Anterior cingulate cortex (tissue), 58 donors: ENCODE data around the gene MEA1.
"Not testable (repeated sequence)": the region's sequence is repeated elsewhere in the genome, so short reads cannot be mapped to it uniquely, and the experiment has no call there.

Experiments
- DNase-seq, 58 donors: peaks; one replicate each; lab custom pipeline; 2025; lab: John Stamatoyannopoulos, UW

MEA1 gene

GRCh38 chr6:43013843-43014433, at the start of gene MEA1, which contains the start of gene KLHDC3:
MEA1 (minus strand) TSS chr6:43013946; CDS start chr6:43013813, 133 bp downstream.
KLHDC3 (plus strand) TSS chr6:43014249; CDS start chr6:43017193, 2,944 bp downstream.
- peak; percentile 83 to 100 (median 99) for DNase-seq

- DNase-seq, result no peak
Observed at GRCh38 chr6:43062818-43063217, 49.1 kb upstream of the MEA1 start.

GRCh38 chr6:43061861-43062260, 48.1 kb upstream of the MEA1 start:
- DNase-seq, result no peak

DNA sequence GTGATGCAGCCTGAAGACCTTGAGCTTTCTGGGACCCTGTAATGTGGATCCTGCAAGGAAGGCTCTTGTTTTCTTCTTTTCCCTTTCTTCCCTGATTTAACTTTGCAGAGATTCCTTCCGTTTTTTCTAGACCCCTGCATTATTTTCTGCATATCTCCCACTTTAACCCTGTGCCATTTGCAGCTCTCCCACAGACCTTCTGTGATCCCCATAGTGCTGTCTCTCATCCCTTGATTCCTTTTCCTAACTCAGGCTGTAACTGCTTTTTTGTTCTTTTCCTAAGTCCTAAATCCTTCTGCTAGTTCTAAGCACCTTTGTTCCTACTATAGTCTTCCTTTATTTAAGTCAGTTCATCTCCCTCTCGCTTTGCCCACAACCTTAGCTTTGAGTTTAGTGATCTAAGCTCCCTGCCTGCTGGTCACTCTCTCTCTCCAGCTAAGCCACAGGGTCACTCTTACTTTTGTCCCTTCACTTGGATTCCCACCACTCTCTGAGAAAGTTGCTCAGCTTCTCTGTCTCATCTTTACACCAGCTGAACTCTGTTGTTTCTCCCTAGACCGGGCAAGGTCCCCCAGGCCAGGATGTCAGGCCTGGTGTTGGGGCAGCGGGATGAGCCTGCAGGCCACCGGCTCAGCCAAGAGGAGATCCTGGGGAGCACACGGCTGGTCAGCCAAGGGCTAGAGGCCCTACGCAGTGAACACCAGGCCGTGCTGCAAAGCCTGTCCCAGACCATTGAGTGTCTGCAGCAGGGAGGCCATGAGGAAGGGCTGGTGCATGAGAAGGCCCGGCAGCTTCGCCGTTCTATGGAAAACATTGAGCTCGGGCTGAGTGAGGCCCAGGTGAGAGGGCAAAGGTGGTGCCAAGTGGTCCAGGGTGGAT, 47.2 kb upstream of the MEA1 start:
- DNase-seq, result no peak

- no peak for DNase-seq
Observed at GRCh38 chr6:43060034-43060754, 46.4 kb upstream of the MEA1 start.

DNA sequence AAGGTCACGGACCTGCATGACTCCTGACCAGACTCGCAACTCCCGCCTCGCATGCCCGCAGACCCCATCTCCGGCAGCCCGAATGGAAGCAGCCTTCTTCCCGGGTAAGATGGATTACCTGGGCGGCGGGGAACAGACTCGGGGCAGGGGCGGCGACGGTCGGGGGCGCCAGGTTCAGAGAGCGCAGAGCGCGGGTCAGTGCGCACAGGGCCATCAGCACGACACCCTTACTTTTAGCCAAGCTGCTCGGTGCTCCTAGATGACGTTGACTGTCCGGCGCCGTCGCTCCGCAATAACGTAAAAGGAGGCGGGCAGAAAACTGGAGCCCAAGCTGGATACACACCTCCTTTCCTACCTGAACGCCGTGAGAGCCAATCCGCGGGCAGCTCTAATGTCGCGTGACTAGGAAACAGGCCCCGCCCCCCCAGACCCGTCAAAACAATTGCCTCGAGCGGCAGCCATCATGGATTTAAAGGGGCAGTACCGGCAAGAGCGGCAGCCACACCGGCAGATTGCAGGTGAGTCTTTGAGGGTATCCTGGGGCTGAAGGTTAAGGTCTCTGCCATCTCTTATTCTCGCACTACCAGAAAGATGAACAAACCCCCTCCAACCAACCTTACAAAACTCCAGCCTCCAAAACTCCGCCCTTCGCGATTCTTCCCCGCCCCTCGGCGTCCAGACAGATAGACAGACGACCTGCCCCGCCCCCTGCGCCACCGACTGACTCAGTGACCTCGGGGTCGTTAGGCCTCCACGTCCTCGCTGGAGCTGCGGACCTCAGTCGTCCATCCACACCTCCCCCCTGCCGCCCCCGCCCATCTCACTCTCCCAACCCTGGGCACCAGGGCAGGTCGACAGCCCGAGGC, 45.7 kb upstream of the MEA1 start, which contains the start of the genes KLC4 and MRPL2:
KLC4 (plus strand) TSS at position 464 of the 866 bp plus-strand sequence. CDS start 1,705 bp downstream, outside the sequence.
MRPL2 (minus strand) TSS at position 267 of the 866 bp plus-strand sequence; CDS start at position 214, 53 bp downstream.
- peak; percentile 91 to 100 (median 99) for DNase-seq

GRCh38 chr6:43058531-43058930, 44.8 kb upstream of the MEA1 start:
- no peak for DNase-seq

DNA sequence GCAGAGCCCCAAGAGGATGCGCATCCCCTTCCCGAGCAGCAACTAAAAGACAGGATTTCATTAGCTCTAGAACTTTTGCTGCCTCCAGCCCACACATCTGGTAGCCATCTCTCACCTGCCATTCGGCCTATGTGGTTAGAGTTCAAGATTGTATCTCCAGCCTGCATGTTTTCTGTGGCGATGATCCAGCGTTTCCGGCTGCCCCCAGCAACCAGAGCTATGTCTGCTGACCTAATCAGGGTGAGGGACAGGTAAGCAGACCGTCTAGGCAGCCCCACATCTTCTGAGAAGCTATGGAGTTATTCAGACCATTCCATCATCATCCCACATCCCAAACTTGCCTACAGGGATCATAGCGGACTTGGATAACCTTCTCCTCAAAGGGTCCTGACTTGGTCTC, 42.2 kb upstream of the MEA1 start:
- no peak for DNase-seq

DNA sequence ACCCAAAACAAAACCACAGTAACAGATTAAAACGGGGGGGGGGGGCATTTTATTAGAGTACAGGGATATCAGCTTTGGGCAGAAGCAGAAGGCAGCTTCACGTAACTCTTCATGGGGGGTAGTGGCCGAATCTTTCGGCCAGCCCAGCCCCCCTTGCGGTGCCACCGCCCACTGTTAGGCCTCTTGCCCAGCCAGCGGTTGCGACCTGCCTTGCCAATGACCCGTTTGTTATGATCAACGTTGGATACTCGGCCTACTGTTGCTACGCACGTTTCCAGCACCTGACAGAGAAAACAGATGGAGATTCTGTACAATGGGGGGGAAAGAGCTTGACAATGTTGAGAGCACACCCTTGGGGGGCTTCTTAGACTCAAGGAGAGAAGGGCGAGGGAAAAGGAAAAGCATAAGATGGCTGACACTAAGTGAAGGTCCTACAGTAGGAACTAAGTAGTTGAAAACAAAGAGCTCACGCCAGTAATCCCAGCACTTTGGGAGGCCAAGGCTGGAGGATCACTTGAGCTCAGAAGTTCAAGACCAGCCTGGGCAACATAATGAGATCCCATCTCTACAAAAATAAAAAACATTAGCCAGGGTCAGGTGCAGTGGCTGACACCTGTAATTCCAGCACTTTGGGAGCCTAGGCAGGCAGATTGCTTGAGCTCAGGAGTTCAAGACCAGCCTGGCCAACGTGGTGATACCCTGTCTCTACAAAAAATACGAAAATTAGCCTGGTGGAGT, 40.6 kb upstream of the MEA1 start:
- DNase-seq, result no peak

DNA sequence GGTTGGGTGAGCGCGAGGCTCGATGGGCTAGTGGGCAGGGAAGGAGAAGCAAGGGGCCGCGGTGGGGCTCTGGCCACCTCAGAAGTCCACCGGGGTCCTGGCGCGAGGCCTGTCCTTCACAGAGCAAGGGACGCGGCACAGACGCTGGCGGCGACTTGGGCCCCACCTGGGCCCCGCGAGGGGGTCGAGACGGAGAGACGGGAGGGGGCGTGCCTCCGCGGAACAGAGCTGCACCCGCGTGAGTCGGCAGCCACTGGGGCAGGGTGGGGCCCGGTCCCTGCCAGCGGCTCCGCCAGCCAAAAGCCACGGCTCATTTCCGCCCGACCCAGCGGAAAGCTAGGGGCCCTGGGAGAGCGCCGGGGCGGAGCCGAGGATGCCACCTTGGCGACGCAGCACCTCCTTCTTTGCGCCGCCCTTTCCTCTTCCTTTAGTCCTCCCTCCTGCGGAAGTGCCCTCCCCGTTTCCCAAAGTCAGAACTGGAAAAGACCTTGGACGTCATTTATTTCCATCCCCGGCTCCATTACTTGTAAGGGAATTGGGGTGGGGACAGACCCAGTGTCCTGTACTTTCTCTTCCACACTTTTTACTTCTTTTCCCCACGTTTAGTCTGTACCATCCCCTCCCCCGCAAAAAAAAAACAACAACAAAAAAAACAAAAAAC, 39.9 kb upstream of the MEA1 start, which contains the start of gene CUL7:
CUL7 (minus strand) TSS at position 307 of the 661 bp plus-strand sequence. CDS start 1,063 bp downstream, outside the sequence.
- DNase-seq, result peak in 57 of 58 donors; percentile 17 to 90 (median 70)

DNA sequence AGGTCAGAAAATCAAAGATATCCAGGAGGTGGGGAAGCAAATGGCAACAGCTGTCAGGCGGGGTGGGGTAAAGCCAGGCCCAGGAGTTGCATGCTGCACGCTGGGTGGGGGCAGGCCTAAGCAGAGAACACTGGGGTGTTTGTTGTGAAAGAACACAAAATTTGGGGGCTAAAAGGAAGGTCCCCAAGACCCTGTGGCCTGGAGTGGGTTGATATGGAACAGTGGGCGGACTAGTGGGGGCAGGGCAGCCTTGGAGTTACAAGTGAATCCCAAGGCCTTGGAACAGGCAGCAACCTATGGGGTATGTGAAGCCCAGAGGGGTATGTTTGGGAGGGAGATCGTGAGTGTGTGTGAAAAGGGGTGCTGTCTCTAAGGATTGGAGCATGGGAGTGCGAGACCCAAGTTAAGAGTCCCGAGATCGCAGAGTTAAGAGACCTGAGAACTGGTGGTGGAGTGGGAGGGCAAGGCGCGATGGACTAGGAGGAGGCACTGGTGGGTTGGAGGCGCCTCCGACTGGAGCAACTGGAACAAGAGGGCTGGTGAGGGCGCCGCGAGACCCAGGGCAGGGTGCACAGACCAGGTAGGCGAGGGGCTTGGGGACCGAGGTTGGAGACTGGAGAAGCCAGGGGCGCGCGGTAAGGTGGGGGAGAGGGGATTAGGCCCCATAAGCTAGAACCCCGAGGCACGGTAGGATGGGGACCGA, 39.2 kb upstream of the MEA1 start:
- DNase-seq, result peak in 4 of 58 donors; percentile 8 to 40 (median 31)

- no peak for DNase-seq
Observed at GRCh38 chr6:43052225-43052841, 38.6 kb upstream of the MEA1 start.

DNA sequence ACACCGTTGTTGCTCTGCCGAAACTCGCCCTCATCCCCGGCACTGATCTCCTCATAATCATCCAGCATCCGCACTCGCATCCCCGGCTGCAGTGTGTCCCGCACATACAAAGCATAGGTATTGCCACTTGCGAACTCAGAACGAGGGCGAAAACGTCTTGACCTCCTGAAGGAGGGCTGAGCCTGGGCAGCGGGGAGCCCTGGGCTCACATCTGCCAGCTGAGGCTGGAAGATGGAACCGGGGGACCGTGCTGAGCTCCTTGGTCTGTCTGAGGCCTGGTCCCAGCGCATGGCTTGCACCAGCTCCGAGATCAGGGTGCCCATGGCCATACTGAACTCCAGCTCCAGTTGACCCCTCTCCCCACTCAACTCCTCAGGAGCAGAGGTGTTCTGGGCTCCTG, 37.2 kb upstream of the MEA1 start:
- no peak for DNase-seq

- no peak for DNase-seq
Observed at GRCh38 chr6:43047998-43048397, 34.3 kb upstream of the MEA1 start.

GRCh38 chr6:43045371-43045930, 31.7 kb upstream of the MEA1 start:
- no peak for DNase-seq

GRCh38 chr6:43043310-43043709, 29.6 kb upstream of the MEA1 start:
- DNase-seq, result no peak

DNA sequence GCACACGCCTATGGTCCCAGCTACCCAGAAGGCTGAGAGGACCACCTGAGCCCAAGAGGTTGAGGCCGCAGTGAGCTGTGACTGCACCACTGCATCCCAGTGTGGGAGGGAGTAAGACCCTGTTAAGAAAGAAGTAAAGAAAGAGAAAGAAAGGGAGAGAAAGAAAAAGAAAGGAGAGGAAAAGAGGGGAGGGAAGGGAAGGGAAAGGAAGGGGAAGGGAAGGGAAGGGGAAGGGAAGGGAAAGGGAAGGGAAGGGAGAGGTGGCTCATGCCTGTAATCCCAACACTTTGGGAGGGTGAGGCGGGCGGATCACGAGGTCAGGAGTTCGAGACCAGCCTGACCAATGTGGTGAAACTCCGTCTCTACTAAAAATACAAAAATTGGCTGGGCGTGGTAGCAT, 27.7 kb upstream of the MEA1 start:
- not testable (repeated sequence) for DNase-seq
